ENCODE results near the gene E2F2. TPM values are rescaled to one million over a fixed set of nuclear protein-coding genes. Genes with fewer than 3 reads are reported as not detected.

E2F2 gene
- 8.1 TPM for total RNA-seq

- peak; percentile 75 for DNase-seq
Observed at GRCh38 chr1:23530747-23531561, at the start of gene E2F2. E2F2 (minus strand) TSS chr1:23531233; CDS start chr1:23530793, 440 bp downstream.

- DNase-seq: no peak
Observed at GRCh38 chr1:23578997-23579363, 47.9 kb upstream of the E2F2 start.

- no peak for DNase-seq
Observed at GRCh38 chr1:23578311-23578996, 47.4 kb upstream of the E2F2 start.

- DNase-seq: no peak
Observed at GRCh38 chr1:23577056-23578004, 46.3 kb upstream of the E2F2 start.

GRCh38 chr1:23576338-23577055, 45.5 kb upstream of the E2F2 start:
- DNase-seq: no peak

GRCh38 chr1:23575226-23575810, 44.3 kb upstream of the E2F2 start:
- DNase-seq: no peak

GRCh38 chr1:23574265-23574754, 43.3 kb upstream of the E2F2 start:
- no peak for DNase-seq

GRCh38 chr1:23573574-23574182, 42.6 kb upstream of the E2F2 start:
- DNase-seq: no peak

GRCh38 chr1:23571465-23571864, 40.4 kb upstream of the E2F2 start:
- DNase-seq: no peak

GRCh38 chr1:23570001-23570691, 39.1 kb upstream of the E2F2 start:
- no peak for DNase-seq

- no peak for DNase-seq
Observed at GRCh38 chr1:23568608-23569383, 37.8 kb upstream of the E2F2 start.

GRCh38 chr1:23567996-23568607, 37.1 kb upstream of the E2F2 start:
- no peak for DNase-seq

- no peak for DNase-seq
Observed at GRCh38 chr1:23567629-23567995, 36.6 kb upstream of the E2F2 start.

- no peak for DNase-seq
Observed at GRCh38 chr1:23566304-23566703, 35.3 kb upstream of the E2F2 start.

GRCh38 chr1:23565776-23566175, 34.7 kb upstream of the E2F2 start:
- DNase-seq: no peak

GRCh38 chr1:23564529-23565122, 33.6 kb upstream of the E2F2 start:
- DNase-seq: no peak

GRCh38 chr1:23563755-23564374, 32.8 kb upstream of the E2F2 start:
- DNase-seq: no peak

- no peak for DNase-seq
Observed at GRCh38 chr1:23563003-23563402, 32.0 kb upstream of the E2F2 start.
